ENCODE results near the gene PIGK.

DNA sequence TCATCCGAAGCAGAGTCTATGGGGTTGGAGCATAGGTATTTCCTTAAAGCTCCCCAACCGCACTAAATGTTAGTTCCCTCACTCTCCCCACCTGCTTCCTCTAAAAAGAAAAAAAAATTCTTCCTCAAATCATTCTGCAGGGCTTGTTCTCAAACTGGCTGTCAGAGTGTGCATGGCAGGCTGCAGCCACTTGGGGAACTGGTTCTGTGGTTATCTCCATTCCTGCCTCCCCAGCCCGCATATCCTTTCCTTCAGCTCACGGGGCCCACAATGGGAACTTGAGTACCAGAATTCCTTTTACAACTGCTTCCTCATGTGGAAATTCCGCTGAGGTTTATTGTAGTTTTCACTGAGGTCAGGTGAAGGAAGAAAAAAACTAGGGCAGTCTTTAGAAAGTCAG, 159.2 kb downstream of the PIGK start:
- TF ChIP-seq ZNF274 (IDR thresholded peaks at IDR 0.05; ENCODE audit: low read length) = no peak
- no peak for TF ChIP-seq ZNF274 (tag by site-specific recombination; IDR thresholded peaks at IDR 0.05; ENCODE audit: borderline replicate concordance)
- TF ChIP-seq ZNF121 (tag by site-specific recombination; IDR thresholded peaks at IDR 0.05) = no peak
- TF ChIP-seq GFI1B (tag by site-specific recombination; IDR thresholded peaks at IDR 0.05) = no peak
- no peak for TF ChIP-seq ZFP3 (tag by site-specific recombination; IDR thresholded peaks at IDR 0.05; ENCODE audit: low read depth)
- TF ChIP-seq, protein P1, sequence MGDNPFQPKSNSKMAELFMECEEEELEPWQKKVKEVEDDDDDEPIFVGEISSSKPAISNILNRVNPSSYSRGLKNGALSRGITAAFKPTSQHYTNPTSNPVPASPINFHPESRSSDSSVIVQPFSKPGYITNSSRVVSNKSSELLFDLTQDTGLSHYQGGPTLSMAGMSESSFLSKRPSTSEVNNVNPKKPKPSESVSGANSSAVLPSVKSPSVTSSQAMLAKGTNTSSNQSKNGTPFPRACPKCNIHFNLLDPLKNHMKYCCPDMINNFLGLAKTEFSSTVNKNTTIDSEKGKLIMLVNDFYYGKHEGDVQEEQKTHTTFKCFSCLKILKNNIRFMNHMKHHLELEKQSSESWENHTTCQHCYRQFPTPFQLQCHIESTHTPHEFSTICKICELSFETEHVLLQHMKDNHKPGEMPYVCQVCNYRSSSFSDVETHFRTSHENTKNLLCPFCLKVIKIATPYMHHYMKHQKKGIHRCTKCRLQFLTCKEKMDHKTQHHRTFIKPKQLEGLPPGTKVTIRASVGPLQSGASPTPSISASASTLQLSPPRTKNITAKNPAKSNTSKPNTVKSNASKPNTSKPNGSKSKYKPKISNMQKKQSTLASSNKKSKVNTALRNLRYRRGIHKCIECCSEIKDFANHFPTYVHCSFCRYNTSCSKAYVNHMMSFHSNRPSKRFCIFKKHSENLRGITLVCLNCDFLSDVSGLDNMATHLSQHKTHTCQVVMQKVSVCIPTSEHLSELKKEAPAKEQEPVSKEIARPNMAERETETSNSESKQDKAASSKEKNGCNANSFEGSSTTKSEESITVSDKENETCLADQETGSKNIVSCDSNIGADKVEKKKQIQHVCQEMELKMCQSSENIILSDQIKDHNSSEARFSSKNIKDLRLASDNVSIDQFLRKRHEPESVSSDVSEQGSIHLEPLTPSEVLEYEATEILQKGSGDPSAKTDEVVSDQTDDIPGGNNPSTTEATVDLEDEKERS (tag by site-specific recombination; IDR thresholded peaks at IDR 0.05) = no peak
- TF ChIP-seq, protein P2, sequence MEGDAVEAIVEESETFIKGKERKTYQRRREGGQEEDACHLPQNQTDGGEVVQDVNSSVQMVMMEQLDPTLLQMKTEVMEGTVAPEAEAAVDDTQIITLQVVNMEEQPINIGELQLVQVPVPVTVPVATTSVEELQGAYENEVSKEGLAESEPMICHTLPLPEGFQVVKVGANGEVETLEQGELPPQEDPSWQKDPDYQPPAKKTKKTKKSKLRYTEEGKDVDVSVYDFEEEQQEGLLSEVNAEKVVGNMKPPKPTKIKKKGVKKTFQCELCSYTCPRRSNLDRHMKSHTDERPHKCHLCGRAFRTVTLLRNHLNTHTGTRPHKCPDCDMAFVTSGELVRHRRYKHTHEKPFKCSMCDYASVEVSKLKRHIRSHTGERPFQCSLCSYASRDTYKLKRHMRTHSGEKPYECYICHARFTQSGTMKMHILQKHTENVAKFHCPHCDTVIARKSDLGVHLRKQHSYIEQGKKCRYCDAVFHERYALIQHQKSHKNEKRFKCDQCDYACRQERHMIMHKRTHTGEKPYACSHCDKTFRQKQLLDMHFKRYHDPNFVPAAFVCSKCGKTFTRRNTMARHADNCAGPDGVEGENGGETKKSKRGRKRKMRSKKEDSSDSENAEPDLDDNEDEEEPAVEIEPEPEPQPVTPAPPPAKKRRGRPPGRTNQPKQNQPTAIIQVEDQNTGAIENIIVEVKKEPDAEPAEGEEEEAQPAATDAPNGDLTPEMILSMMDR (tag by site-specific recombination; IDR thresholded peaks at IDR 0.05) = no peak
- TF ChIP-seq ZNF610 (tag by site-specific recombination; IDR thresholded peaks at IDR 0.05; ENCODE audit: borderline replicate concordance) = no peak
- TF ChIP-seq, protein P3, sequence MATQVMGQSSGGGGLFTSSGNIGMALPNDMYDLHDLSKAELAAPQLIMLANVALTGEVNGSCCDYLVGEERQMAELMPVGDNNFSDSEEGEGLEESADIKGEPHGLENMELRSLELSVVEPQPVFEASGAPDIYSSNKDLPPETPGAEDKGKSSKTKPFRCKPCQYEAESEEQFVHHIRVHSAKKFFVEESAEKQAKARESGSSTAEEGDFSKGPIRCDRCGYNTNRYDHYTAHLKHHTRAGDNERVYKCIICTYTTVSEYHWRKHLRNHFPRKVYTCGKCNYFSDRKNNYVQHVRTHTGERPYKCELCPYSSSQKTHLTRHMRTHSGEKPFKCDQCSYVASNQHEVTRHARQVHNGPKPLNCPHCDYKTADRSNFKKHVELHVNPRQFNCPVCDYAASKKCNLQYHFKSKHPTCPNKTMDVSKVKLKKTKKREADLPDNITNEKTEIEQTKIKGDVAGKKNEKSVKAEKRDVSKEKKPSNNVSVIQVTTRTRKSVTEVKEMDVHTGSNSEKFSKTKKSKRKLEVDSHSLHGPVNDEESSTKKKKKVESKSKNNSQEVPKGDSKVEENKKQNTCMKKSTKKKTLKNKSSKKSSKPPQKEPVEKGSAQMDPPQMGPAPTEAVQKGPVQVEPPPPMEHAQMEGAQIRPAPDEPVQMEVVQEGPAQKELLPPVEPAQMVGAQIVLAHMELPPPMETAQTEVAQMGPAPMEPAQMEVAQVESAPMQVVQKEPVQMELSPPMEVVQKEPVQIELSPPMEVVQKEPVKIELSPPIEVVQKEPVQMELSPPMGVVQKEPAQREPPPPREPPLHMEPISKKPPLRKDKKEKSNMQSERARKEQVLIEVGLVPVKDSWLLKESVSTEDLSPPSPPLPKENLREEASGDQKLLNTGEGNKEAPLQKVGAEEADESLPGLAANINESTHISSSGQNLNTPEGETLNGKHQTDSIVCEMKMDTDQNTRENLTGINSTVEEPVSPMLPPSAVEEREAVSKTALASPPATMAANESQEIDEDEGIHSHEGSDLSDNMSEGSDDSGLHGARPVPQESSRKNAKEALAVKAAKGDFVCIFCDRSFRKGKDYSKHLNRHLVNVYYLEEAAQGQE (tag by site-specific recombination; IDR thresholded peaks at IDR 0.05) = no peak
- TF ChIP-seq, protein P4, sequence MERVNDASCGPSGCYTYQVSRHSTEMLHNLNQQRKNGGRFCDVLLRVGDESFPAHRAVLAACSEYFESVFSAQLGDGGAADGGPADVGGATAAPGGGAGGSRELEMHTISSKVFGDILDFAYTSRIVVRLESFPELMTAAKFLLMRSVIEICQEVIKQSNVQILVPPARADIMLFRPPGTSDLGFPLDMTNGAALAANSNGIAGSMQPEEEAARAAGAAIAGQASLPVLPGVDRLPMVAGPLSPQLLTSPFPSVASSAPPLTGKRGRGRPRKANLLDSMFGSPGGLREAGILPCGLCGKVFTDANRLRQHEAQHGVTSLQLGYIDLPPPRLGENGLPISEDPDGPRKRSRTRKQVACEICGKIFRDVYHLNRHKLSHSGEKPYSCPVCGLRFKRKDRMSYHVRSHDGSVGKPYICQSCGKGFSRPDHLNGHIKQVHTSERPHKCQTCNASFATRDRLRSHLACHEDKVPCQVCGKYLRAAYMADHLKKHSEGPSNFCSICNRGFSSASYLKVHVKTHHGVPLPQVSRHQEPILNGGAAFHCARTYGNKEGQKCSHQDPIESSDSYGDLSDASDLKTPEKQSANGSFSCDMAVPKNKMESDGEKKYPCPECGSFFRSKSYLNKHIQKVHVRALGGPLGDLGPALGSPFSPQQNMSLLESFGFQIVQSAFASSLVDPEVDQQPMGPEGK (tag by site-specific recombination; IDR thresholded peaks at IDR 0.05) = no peak
- TF ChIP-seq ZNF830 (tag by site-specific recombination; IDR thresholded peaks at IDR 0.05; ENCODE audit: low read depth) = no peak
